Kidney (tissue), 14 donors: ENCODE data around the gene SEC22C. TPM values are rescaled to one million over a fixed set of nuclear protein-coding genes. Genes with fewer than 3 reads are reported as not detected.

Experiments used
- DNase-seq, 5 donors: peaks; one replicate each; pipeline ENCODE4 v3.0.0-alpha.2; 2013 to 2020
- FAIRE-seq: peaks from 2 replicates; lab custom pipeline; 2012; peaks lifted over from hg19 to GRCh38; lab: Jason Lieb, UNC
- H3K27ac ChIP-seq, 2 donors: one replicate each; pipeline ENCODE4 v1.7.0; 2013; ENCODE audit warnings: low read depth in 2 of 2, low read length in 2 of 2, inconsistent platforms in 1 of 2
- H3K27me3 ChIP-seq: one replicate; pipeline ENCODE4 v1.7.1; 2013; ENCODE audit warnings: low read length, inconsistent platforms; ENCODE audit not compliant: control insufficient read depth, insufficient read depth
- H3K36me3 ChIP-seq, 3 donors: one replicate each; pipeline versions ENCODE4 v1.7.0 to v1.7.1; 2013; ENCODE audit warnings: low read length in 3 of 3, control low read depth in 1 of 3, inconsistent platforms in 1 of 3; ENCODE audit not compliant: insufficient read depth in 3 of 3, control insufficient read depth in 2 of 3
- H3K4me1 ChIP-seq, 3 donors: one replicate each; pipeline versions ENCODE4 v1.7.0 to v1.7.1; 2013; ENCODE audit warnings: low read length in 3 of 3, inconsistent platforms in 1 of 3, low read depth in 1 of 3; ENCODE audit not compliant: control insufficient read depth in 2 of 3, insufficient read depth in 2 of 3
- H3K4me3 ChIP-seq, 3 donors: one replicate each; pipeline versions ENCODE4 v1.7.0 to v1.8.1; 2013; ENCODE audit warnings: low read length in 3 of 3, control low read depth in 1 of 3, inconsistent platforms in 1 of 3
- H3K9ac ChIP-seq, 3 donors: one replicate each; pipeline versions ENCODE4 v1.7.0 to v1.7.1; 2013; ENCODE audit warnings: low read length in 3 of 3, control low read depth in 1 of 3, inconsistent platforms in 1 of 3
- H3K9me3 ChIP-seq, 3 donors: one replicate each; pipeline versions ENCODE4 v1.7.0 to v1.7.1; 2013; ENCODE audit warnings: low read length in 3 of 3, control low read depth in 1 of 3, inconsistent platforms in 1 of 3; ENCODE audit not compliant: control insufficient read depth in 2 of 3, insufficient read depth in 1 of 3
- CTCF ChIP-seq: IDR thresholded peaks from 3 replicates; pipeline ENCODE4 v1.5.1; 2012; ENCODE audit warnings: mild to moderate bottlenecking, moderate library complexity, borderline replicate concordance; ENCODE audit not compliant: insufficient read depth; ENCODE audit errors: extremely low read depth
- intact Hi-C: fragments of 100-400 bp; cut with DNase I; formaldehyde crosslinking; loops from one replicate; pipeline ENCODE4 v1.11.1; 2022
- polyA plus RNA-seq: library from polyadenylated mRNA; stranded (reverse); fragments of 350-450 nt; fragmentation: Illumina TruSeq; extraction: RNeasy Lipid Tissue Mini Kit (QIAGEN cat#74804); gene quantifications from one replicate; pipeline ENCODE4 v1.2.3, GENCODE V29; 2014; ENCODE audit warnings: low read depth, low replicate concordance; ENCODE audit not compliant: insufficient read depth
- total RNA-seq: library from RNA; stranded (reverse); fragmentation: NEBNext Ultra II Directional; extraction: Animal tissue kit (Norgen Biotek cat#: 25700); gene quantifications from one replicate; pipeline ENCODE4 v1.2.1, GENCODE V29; 2021
- donor health status: control.
- donor health status: control.
- donor health status: control.
- donor health status: control.
- donor health status: control.
- donor health status: DM: yes; HTN: yes; CAD: no.
- donor health status: Normal renal cell carcinoma (clear cell type).

SEC22C gene
- total and polyA plus RNA-seq, 2 donors from 2014 or later = 32.8 to 43.6 TPM

GRCh38 chr3:42526616-42527367, 55.0 kb downstream of the SEC22C start:
- DNase-seq (peak in 1 of 5 donors; percentile 13), FAIRE-seq (no peak)
- Histone ChIP-seq H3K27me3 (no peaks in the 10 kb centered on the region), H3K9ac (no peak overlapping the region), H3K4me3 (no peak overlapping the region), H3K36me3 (no peaks in the 10 kb centered on the region), H3K4me1 (no peaks in the 10 kb centered on the region), H3K9me3 (no peaks in the 10 kb centered on the region), H3K27ac (no peak overlapping the region)
- TF ChIP-seq CTCF = no peak
- intact Hi-C loops = no loop called here

GRCh38 chr3:42525736-42526345, 55.9 kb downstream of the SEC22C start:
- no peak for FAIRE-seq
- H3K4me3 ChIP-seq = no peak overlapping the region
- no peaks in the 10 kb centered on the region for H3K4me1 ChIP-seq
- no peak for DNase-seq
- H3K27ac ChIP-seq = no peak overlapping the region
- no peaks in the 10 kb centered on the region for H3K36me3 ChIP-seq
- H3K9ac ChIP-seq = no peak overlapping the region
- no peak for TF ChIP-seq CTCF
- intact Hi-C loops = no loop called here
- no peaks in the 10 kb centered on the region for H3K9me3 ChIP-seq
- H3K27me3 ChIP-seq = no peaks in the 10 kb centered on the region

GRCh38 chr3:42525212-42525611, 56.6 kb downstream of the SEC22C start:
- H3K9ac ChIP-seq = no peak overlapping the region
- DNase-seq = no peak
- no peaks in the 10 kb centered on the region for H3K4me1 ChIP-seq
- no peak overlapping the region for H3K4me3 ChIP-seq
- no peak for FAIRE-seq
- H3K27me3 ChIP-seq = no peaks in the 10 kb centered on the region
- no peak overlapping the region for H3K27ac ChIP-seq
- no peak for TF ChIP-seq CTCF
- intact Hi-C loops = no loop called here
- no peaks in the 10 kb centered on the region for H3K36me3 ChIP-seq
- H3K9me3 ChIP-seq = no peaks in the 10 kb centered on the region
